Cardiac muscle cell (in vitro differentiated cells and primary cell): ENCODE data around the gene WDFY2. TPM values are rescaled to one million over a fixed set of nuclear protein-coding genes. Genes with fewer than 3 reads are reported as not detected.

Experiments
- DNase-seq, 2 donors: peaks; one replicate each; pipeline versions ENCODE4 v3.0.0 to v3.0.0-alpha.2; 2010 to 2017; ENCODE audit warnings: low read depth in 1 of 2, low spot score in 1 of 2
- H3K27ac ChIP-seq: fragments of 200-600 bp; sonication (generic); 2 replicates; pipeline ENCODE4 v1.5.1; 2016
- H3K27me3 ChIP-seq: fragments of 200-600 bp; sonication (generic); 2 replicates; pipeline ENCODE4 v1.6.0; 2016; ENCODE audit warnings: control low read depth
- H3K36me3 ChIP-seq: fragments of 200-600 bp; sonication (generic); 2 replicates; pipeline ENCODE4 v1.5.1; 2016; ENCODE audit warnings: control low read depth
- H3K4me1 ChIP-seq: fragments of 200-600 bp; sonication (generic); 2 replicates; pipeline ENCODE4 v1.8.1; 2017; ENCODE audit warnings: low read depth, mild to moderate bottlenecking, mixed run types
- H3K4me3 ChIP-seq: fragments of 200-600 bp; sonication (generic); 2 replicates; pipeline ENCODE4 v1.5.1; 2016; ENCODE audit warnings: mild to moderate bottlenecking
- H3K9me3 ChIP-seq: fragments of 200-600 bp; sonication (generic); 2 replicates; pipeline ENCODE4 v1.5.1; 2017; ENCODE audit warnings: low read depth, mild to moderate bottlenecking, control low read depth
- CTCF ChIP-seq: IDR thresholded peaks from 2 replicates; pipeline ENCODE4 v1.5.1; 2012; ENCODE audit warnings: low read depth, mild to moderate bottlenecking, low read length
- polyA plus RNA-seq: library from polyadenylated mRNA; unstranded; fragments of >200 nt; fragmentation: Nextera tagmentation; extraction: Ambion mirVana; gene quantifications from 2 replicates; pipeline ENCODE4 v1.2.1, GENCODE V29; 2016
- total RNA-seq: library from RNA; depleted of rRNA; stranded (reverse); fragments of >200 nt; gene quantifications from 2 replicates; pipeline ENCODE4 v1.2.3, GENCODE V29; 2016

The WDFY2 gene
- total and polyA plus RNA-seq, 2 experiments from 2014 or later = 9.1 to 20.4 TPM

GRCh38 chr13:51707461-51707860, 123.2 kb downstream of the WDFY2 start:
- Histone ChIP-seq H3K27me3 (no peaks in the 10 kb centered on the region), H3K27ac (no peak overlapping the region), H3K4me1 (no peaks in the 10 kb centered on the region), H3K4me3 (no peak overlapping the region), H3K9me3 (no peaks in the 10 kb centered on the region), H3K36me3 (no peaks in the 10 kb centered on the region)
- DNase-seq = no peak
- no peak for TF ChIP-seq CTCF

GRCh38 chr13:51713807-51714206, 129.5 kb downstream of the WDFY2 start:
- no peak for TF ChIP-seq CTCF
- DNase-seq = no peak
- Histone ChIP-seq H3K4me1 (no peaks in the 10 kb centered on the region), H3K4me3 (no peak overlapping the region), H3K27ac (no peak overlapping the region), H3K27me3 (no peaks in the 10 kb centered on the region), H3K9me3 (no peaks in the 10 kb centered on the region), H3K36me3 (no peaks in the 10 kb centered on the region)

- Histone ChIP-seq H3K27me3 (no peaks in the 10 kb centered on the region), H3K9me3 (no peaks in the 10 kb centered on the region), H3K36me3 (no peaks in the 10 kb centered on the region), H3K4me3 (no peak overlapping the region), H3K27ac (no peak overlapping the region), H3K4me1 (no peaks in the 10 kb centered on the region)
- DNase-seq = no peak
- no peak for TF ChIP-seq CTCF
Observed at GRCh38 chr13:51714663-51715168, 130.5 kb downstream of the WDFY2 start.

- Histone ChIP-seq H3K36me3 (no peaks in the 10 kb centered on the region), H3K4me3 (no peak overlapping the region), H3K27me3 (no peaks in the 10 kb centered on the region), H3K4me1 (no peaks in the 10 kb centered on the region), H3K27ac (no peak overlapping the region), H3K9me3 (no peaks in the 10 kb centered on the region)
- TF ChIP-seq CTCF = no peak
- no peak for DNase-seq
Observed at GRCh38 chr13:51715613-51716012, 131.4 kb downstream of the WDFY2 start.

- Histone ChIP-seq H3K9me3 (no peaks in the 10 kb centered on the region), H3K36me3 (no peaks in the 10 kb centered on the region), H3K27me3 (no peaks in the 10 kb centered on the region), H3K4me1 (no peaks in the 10 kb centered on the region), H3K4me3 (no peak overlapping the region), H3K27ac (no peak overlapping the region)
- TF ChIP-seq CTCF = no peak
- DNase-seq = no peak
Observed at GRCh38 chr13:51717786-51718398, 133.6 kb downstream of the WDFY2 start.
